HG02973 (cell line): ENCODE results near the gene ELF5.

ENCODE experiments used
- ATAC-seq: cut with Tn5 transposase; IDR thresholded peaks from one replicate; pipeline ENCODE4 v1.9.1; 2021; ENCODE audit warnings: moderate library complexity; ENCODE audit not compliant: unreplicated experiment

Gene ELF5

GRCh38 chr11:34523053-34523452 lies 9.5 kb upstream of the ELF5 start:
- ATAC-seq, result no peak

GRCh38 chr11:34522188-34522587 lies 8.6 kb upstream of the ELF5 start:
- ATAC-seq, result no peak

GRCh38 chr11:34521265-34521664 lies 7.7 kb upstream of the ELF5 start:
- ATAC-seq, result no peak

- no peak for ATAC-seq
Observed at GRCh38 chr11:34519595-34520235, 6.1 kb upstream of the ELF5 start.

- no peak for ATAC-seq
Observed at GRCh38 chr11:34516247-34517040, 2.9 kb upstream of the ELF5 start.

GRCh38 chr11:34514597-34514996 lies 1.0 kb upstream of the ELF5 start:
- no peak for ATAC-seq

GRCh38 chr11:34512840-34513681 lies 533 bp downstream of the ELF5 start:
- ATAC-seq, result peak; percentile 92

GRCh38 chr11:34510673-34511072 lies 2.9 kb downstream of the ELF5 start:
- ATAC-seq, result no peak

GRCh38 chr11:34510218-34510617 lies 3.4 kb downstream of the ELF5 start:
- ATAC-seq, result no peak

GRCh38 chr11:34509336-34509876 lies 4.2 kb downstream of the ELF5 start:
- ATAC-seq, result no peak

GRCh38 chr11:34508524-34508923 lies 5.1 kb downstream of the ELF5 start:
- ATAC-seq, result no peak

GRCh38 chr11:34507610-34508009 lies 6.0 kb downstream of the ELF5 start:
- ATAC-seq, result no peak

GRCh38 chr11:34507156-34507555 lies 6.4 kb downstream of the ELF5 start:
- no peak for ATAC-seq

GRCh38 chr11:34505874-34506273 lies 7.7 kb downstream of the ELF5 start:
- ATAC-seq, result no peak

- ATAC-seq, result no peak
Observed at GRCh38 chr11:34502949-34503348, 10.6 kb downstream of the ELF5 start.

- no peak for ATAC-seq
Observed at GRCh38 chr11:34501949-34502348, 11.6 kb downstream of the ELF5 start.

- no peak for ATAC-seq
Observed at GRCh38 chr11:34501500-34501899, 12.1 kb downstream of the ELF5 start.

- ATAC-seq, result no peak
Observed at GRCh38 chr11:34499719-34500500, 13.7 kb downstream of the ELF5 start.

- no peak for ATAC-seq
Observed at GRCh38 chr11:34495724-34496377, 17.7 kb downstream of the ELF5 start.

GRCh38 chr11:34495239-34495723 lies 18.3 kb downstream of the ELF5 start:
- no peak for ATAC-seq
